Lower lobe of right lung (tissue), 2 donors: Measurements from ENCODE around the gene SLC35G3. TPM values are rescaled to one million over a fixed set of nuclear protein-coding genes. Genes with fewer than 3 reads are reported as not detected.
"Not testable (repeated sequence)": the region's sequence is repeated elsewhere in the genome, so short reads cannot be mapped to it uniquely, and the experiment has no call there.

ENCODE experiments used
- ATAC-seq, 2 donors: fragments of 200-7000 bp; cut with Tn5 transposase; one replicate each; pipeline ENCODE4 v1.9.1; 2020 to 2022; ENCODE audit warnings: mild to moderate bottlenecking in 2 of 2, moderate library complexity in 2 of 2
- DNase-seq: peaks from one replicate; pipeline ENCODE4 v3.0.0-alpha.2; 2020
- H3K27ac ChIP-seq: fragments of 200-600 bp; one replicate; pipeline ENCODE4 v1.8.0; 2022
- H3K27me3 ChIP-seq: fragments of 200-600 bp; one replicate; pipeline ENCODE4 v1.8.0; 2022; ENCODE audit warnings: low read depth
- H3K36me3 ChIP-seq: fragments of 200-600 bp; one replicate; pipeline ENCODE4 v1.8.0; 2022; ENCODE audit warnings: mild to moderate bottlenecking
- H3K4me1 ChIP-seq: fragments of 200-600 bp; one replicate; pipeline ENCODE4 v1.8.0; 2022
- H3K4me3 ChIP-seq: fragments of 200-600 bp; one replicate; pipeline ENCODE4 v1.8.0; 2022; ENCODE audit warnings: mild to moderate bottlenecking
- H3K9me3 ChIP-seq: fragments of 200-600 bp; one replicate; pipeline ENCODE4 v1.8.0; 2022
- intact Hi-C: fragments of 100-400 bp; cut with DNase I; formaldehyde crosslinking; loops from one replicate; pipeline ENCODE4 v1.11.0; 2022
- total RNA-seq: library from RNA; stranded (reverse); fragmentation: NEBNext Ultra II Directional; extraction: Animal tissue kit (Norgen Biotek cat#: 25700); gene quantifications from one replicate; pipeline ENCODE4 v1.2.1, GENCODE V29; 2021
- TF ChIP-seq, protein P1 (sequence below): fragments of 200-600 bp; IDR thresholded peaks from one replicate; pipeline ENCODE4 v1.8.0; 2022; ENCODE audit warnings: antibody characterized with exemption, mild to moderate bottlenecking
- donor health status: DM: no; HTN: yes; CAD: no; lungs with severe emphysema.

SLC35G3 gene
- total RNA-seq, 1 donor from 2014 or later, result not detected

DNA sequence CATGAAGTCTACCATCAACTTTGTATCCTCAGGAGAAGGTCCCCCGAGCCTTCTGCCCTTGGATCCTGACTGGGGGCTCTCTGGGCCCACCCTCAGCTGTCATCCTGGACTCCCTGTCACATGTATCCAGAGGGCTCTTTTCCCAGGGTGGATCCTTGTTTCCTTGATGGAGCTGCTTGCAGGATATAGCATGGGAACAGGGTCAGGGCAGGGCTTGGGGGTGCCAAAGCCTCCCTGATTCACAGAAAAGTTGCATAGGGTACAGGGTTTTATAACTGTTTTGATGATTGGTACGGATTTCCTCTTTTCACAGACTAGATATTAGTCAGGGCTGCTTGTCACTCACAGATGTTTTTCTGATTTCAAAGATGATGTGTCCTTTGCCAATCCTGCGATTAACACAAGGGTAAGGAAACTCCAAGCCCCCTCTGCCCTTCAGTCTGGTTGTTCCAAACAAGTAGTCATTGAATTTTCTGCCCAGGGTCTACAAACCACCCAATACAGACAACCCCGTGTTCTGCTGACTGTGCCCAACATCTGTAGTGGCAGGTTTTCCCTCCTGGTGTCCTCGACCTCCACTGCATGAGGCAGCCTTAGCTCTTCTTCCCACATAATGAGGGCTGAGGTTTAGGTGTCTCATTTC is 20.6 kb upstream of the SLC35G3 start:
- no peak overlapping the region for H3K4me3 ChIP-seq
- no peaks in the 10 kb centered on the region for H3K27me3 ChIP-seq
- ATAC-seq (peak; percentile 7 to 43), DNase-seq (no peak)
- no peaks in the 10 kb centered on the region for H3K9me3 ChIP-seq
- TF ChIP-seq, protein P1, sequence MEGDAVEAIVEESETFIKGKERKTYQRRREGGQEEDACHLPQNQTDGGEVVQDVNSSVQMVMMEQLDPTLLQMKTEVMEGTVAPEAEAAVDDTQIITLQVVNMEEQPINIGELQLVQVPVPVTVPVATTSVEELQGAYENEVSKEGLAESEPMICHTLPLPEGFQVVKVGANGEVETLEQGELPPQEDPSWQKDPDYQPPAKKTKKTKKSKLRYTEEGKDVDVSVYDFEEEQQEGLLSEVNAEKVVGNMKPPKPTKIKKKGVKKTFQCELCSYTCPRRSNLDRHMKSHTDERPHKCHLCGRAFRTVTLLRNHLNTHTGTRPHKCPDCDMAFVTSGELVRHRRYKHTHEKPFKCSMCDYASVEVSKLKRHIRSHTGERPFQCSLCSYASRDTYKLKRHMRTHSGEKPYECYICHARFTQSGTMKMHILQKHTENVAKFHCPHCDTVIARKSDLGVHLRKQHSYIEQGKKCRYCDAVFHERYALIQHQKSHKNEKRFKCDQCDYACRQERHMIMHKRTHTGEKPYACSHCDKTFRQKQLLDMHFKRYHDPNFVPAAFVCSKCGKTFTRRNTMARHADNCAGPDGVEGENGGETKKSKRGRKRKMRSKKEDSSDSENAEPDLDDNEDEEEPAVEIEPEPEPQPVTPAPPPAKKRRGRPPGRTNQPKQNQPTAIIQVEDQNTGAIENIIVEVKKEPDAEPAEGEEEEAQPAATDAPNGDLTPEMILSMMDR, result no peak
- intact Hi-C loops, result no loop called here
- H3K36me3 ChIP-seq, result no peaks in the 10 kb centered on the region
- peak overlapping the region; percentile 65 for H3K27ac ChIP-seq
- H3K4me1 ChIP-seq, result peaks cover 40% of the 10 kb centered on the region

DNA sequence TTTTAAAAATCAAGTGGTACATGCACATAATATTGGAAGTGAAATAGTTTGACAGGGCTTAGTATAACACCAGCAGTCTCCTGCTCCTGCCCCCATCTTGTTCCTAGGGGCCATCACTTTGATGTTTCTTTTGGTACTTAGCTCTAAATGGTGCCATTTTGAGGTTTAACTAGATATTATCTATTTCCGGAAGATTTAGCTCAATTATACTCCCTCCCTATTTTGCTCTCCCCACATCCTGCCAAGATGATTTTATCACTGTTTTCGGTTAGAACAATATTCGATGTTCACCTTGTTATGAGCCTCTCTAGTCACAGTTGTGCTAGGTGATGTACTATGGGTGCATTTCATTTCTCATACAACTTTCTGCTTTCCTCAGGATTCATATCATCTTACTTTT is 20.0 kb upstream of the SLC35G3 start:
- H3K9me3 ChIP-seq, result no peaks in the 10 kb centered on the region
- no peak overlapping the region for H3K4me3 ChIP-seq
- TF ChIP-seq, protein P1, result no peak
- intact Hi-C loops, result no loop called here
- DNase-seq (no peak), ATAC-seq (peak; percentile 58 to 72)
- H3K27ac ChIP-seq, result peak overlapping the region; percentile 65
- H3K27me3 ChIP-seq, result no peaks in the 10 kb centered on the region
- no peaks in the 10 kb centered on the region for H3K36me3 ChIP-seq
- peaks cover 34% of the 10 kb centered on the region for H3K4me1 ChIP-seq

DNA sequence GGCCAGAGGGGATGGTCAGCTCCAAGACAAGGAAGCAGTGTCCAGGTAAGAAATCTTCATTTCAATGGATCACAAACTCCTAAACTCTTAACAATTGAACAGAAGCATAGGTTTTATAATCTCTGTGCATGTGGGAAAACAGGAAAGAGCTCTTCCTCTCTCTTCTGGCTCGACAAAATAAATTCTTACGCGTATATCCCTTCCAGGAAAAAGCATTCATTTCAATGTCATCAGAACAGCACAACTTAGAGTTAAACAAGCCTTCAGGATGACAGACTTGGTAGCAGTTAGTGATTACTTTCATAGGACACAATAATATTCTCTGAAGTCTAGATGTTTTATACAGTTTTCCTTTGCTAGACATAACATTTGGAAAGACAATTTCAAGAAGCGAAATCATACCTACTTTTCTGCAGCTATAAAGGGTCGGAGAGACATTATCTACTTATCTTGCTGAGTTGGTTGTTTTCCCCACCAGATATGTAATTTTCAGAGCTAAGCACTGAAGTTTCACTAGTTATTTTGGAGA is 19.3 kb upstream of the SLC35G3 start:
- no peak for DNase-seq

DNA sequence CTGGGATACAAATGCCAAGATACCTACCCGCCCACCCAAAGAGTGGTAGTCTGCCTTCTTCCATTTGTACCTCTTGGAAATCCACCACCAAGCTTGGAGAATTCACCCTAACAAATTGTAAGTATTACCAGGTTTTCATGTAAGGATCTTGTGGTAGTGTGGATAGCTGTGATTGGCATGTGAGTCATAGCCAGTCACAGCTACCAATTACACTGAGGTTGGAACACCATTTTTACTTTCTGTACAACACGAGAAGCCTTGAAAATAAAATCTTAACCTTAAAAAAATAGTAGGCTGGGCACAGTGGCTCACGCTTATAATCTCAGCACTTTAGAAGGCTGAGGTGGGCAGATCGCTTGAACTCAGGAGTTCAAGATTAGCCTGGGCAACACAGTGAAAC is 18.5 kb upstream of the SLC35G3 start:
- H3K9me3 ChIP-seq, result no peaks in the 10 kb centered on the region
- no peaks in the 10 kb centered on the region for H3K27me3 ChIP-seq
- H3K36me3 ChIP-seq, result no peaks in the 10 kb centered on the region
- ATAC-seq (no peak), DNase-seq (no peak)
- TF ChIP-seq, protein P1, result no peak
- H3K4me1 ChIP-seq, result peaks cover 24% of the 10 kb centered on the region
- H3K27ac ChIP-seq, result peak overlapping the region; percentile 54
- intact Hi-C loops, result no loop called here
- H3K4me3 ChIP-seq, result no peak overlapping the region

More for the DNA sequence above, 19.3 kb upstream of the SLC35G3 start:
- ATAC-seq, result no peak
- intact Hi-C loops, result no loop called here
- Histone ChIP-seq H3K4me3 (no peak overlapping the region), H3K4me1 (peaks cover 30% of the 10 kb centered on the region), H3K9me3 (no peaks in the 10 kb centered on the region), H3K27me3 (no peaks in the 10 kb centered on the region), H3K27ac (peak overlapping the region; percentile 54), H3K36me3 (no peaks in the 10 kb centered on the region)
- TF ChIP-seq, protein P1, result no peak

DNA sequence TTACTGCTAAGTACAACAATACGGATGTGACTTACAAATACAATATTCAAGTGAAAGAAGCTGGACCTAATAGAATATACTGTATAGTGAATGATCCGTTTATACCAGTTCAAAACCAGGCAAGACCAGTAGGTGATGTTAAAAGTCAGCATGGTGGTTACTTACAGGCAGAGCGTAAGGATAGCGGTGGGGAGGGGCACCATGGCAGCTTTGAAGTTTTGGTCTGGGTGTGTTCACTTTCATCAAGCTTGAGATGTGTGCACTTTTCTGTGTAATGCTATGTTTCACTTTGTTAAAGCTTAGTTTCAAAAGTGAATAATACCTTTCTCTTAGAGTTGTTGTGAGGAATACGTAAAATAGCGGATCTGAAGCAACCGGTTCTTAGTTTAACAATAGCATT is 16.5 kb upstream of the SLC35G3 start:
- H3K36me3 ChIP-seq, result no peaks in the 10 kb centered on the region
- intact Hi-C loops, result no loop called here
- peaks cover 24% of the 10 kb centered on the region for H3K4me1 ChIP-seq
- DNase-seq (no peak), ATAC-seq (no peak)
- TF ChIP-seq, protein P1, result no peak
- no peak overlapping the region for H3K27ac ChIP-seq
- no peak overlapping the region for H3K4me3 ChIP-seq
- H3K9me3 ChIP-seq, result no peaks in the 10 kb centered on the region
- H3K27me3 ChIP-seq, result no peaks in the 10 kb centered on the region

DNA sequence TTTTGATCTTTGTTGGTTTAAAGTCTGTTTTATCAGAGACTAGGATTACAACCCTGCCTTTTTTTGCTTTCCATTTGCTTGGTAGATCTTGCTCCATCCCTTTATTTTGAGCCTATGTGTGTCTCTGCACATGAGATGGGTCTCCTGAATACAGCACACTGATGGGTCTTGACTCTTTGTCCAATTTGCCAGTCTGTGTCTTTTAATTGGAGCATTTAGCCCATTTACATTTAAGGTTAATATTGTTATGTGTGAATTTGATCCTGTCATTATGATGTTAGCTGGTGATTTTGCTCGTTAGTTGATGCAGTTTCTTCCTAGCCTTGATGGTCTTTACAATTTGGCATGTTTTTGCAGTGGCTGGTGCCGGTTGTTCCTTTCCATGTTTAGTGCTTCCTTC is 8.4 kb upstream of the SLC35G3 start:
- ATAC-seq, H3K4me3 ChIP-seq, DNase-seq, H3K27ac ChIP-seq, intact Hi-C loops, H3K9me3 ChIP-seq, H3K36me3 ChIP-seq, H3K27me3 ChIP-seq, H3K4me1 ChIP-seq: not testable (repeated sequence)

DNA sequence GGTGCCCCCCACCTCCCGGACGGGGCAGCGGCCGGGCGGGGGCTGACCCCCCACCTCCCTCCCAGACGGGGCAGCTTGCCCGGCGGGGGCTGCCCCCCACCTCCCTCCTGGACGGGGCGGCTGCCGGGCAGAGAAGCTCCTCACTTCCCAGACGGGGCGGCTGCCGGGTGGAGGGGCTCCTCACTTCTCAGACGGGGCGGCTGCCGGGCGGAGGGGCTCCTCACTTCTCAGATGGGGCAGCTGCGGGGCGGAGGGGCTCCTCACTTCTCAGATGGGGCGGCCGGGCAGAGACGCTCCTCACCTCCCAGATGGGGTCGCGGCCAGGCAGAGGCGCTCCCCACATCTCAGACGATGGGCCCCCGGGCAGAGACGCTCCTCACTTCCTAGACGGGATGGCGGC is 869 bp upstream of the SLC35G3 start:
- H3K4me3 ChIP-seq, H3K9me3 ChIP-seq, DNase-seq, H3K27me3 ChIP-seq, H3K4me1 ChIP-seq, H3K36me3 ChIP-seq, H3K27ac ChIP-seq, ATAC-seq, intact Hi-C loops: not testable (repeated sequence)
